Ovary (tissue), 9 donors: ENCODE measurements around the gene LRP1B. TPM values are rescaled to one million over a fixed set of nuclear protein-coding genes. Genes with fewer than 3 reads are reported as not detected.

Experiments used
- DNase-seq, 5 donors: peaks; one replicate each; pipeline ENCODE4 v3.0.0-alpha.2; 2019 to 2020
- H3K27ac ChIP-seq, 2 donors: fragments of 200-600 bp; one replicate each; pipeline versions ENCODE4 v1.5.1 to v1.8.0; 2019 to 2022
- H3K27me3 ChIP-seq: fragments of 200-600 bp; one replicate; pipeline ENCODE4 v1.8.0; 2022
- H3K36me3 ChIP-seq: fragments of 200-600 bp; sonication (generic); one replicate; pipeline ENCODE4 v1.5.1; 2019
- H3K4me1 ChIP-seq: one replicate; pipeline ENCODE4 v1.8.1; 2013; ENCODE audit warnings: mild to moderate bottlenecking, moderate library complexity; ENCODE audit not compliant: insufficient read depth
- H3K4me3 ChIP-seq: fragments of 200-600 bp; sonication (generic); one replicate; pipeline ENCODE4 v1.5.1; 2017
- H3K9me3 ChIP-seq, 2 donors: fragments of 200-600 bp in 1 of 2; sonication (generic) in 1 of 2; one replicate each; pipeline versions ENCODE4 v1.5.1 to v1.8.1; 2013 to 2019; ENCODE audit warnings: mild to moderate bottlenecking in 1 of 2, moderate library complexity in 1 of 2
- EP300 ChIP-seq: sonication (generic); formaldehyde crosslinking; IDR thresholded peaks from one replicate; pipeline ENCODE4 v1.6.1; 2017; ENCODE audit warnings: antibody characterized with exemption
- POLR2A ChIP-seq: fragments of 450-650 bp; IDR thresholded peaks from one replicate; pipeline ENCODE4 v1.6.1; 2017; ENCODE audit warnings: antibody characterized with exemption, mild to moderate bottlenecking, moderate library complexity
- WGBS, 3 donors: extraction: QIAGEN DNeasy Blood & Tissue Kit in 1 of 3; methylation state at CpG; one replicate each; pipeline versions ENCODE4 v1.1.5 to v1.1.7; 2013 to 2017; 5-methylcytosine and 5-hydroxymethylcytosine counted together
- intact Hi-C, 4 donors: fragments of 100-400 bp; cut with DNase I; formaldehyde crosslinking; loops; one replicate each; pipeline versions ENCODE4 v1.11.0 to v1.15.1; 2022 to 2023
- polyA plus RNA-seq, 2 donors: library from polyadenylated mRNA; stranded (reverse); fragments of 200-250 nt in 1 of 2; fragments of 350-450 nt in 1 of 2; fragmentation: Illumina TruSeq in 1 of 2; extraction: RNeasy Lipid Tissue Mini Kit (QIAGEN cat#74804) in 1 of 2; gene quantifications; one replicate each; pipeline ENCODE4 v1.2.3, GENCODE V29; 2013 to 2014
- total RNA-seq, 7 donors: library from RNA; depleted of rRNA in 2 of 7; stranded (reverse); fragments of >200 nt in 2 of 7; fragmentation: NEBNext Ultra II Directional in 3 of 7; extraction: Animal tissue kit (Norgen Biotek cat#: 25700) in 3 of 7; gene quantifications; one replicate each; pipeline versions ENCODE4 v1.1.0 to v1.2.4, GENCODE V29; 2016 to 2023
- TF ChIP-seq, protein P1 (sequence below), 3 donors: fragments of 450-650 bp in 2 of 3; fragments of 200-600 bp in 1 of 3; IDR thresholded peaks; one replicate each; pipeline versions ENCODE4 v1.5.1 to v1.8.0; 2016 to 2022; ENCODE audit warnings: antibody characterized with exemption in 3 of 3, mild to moderate bottlenecking in 1 of 3
- donor health status: DM: no; HTN: no; CAD: no; lungs with moderate emphysema.
- donor health status: DM: no; HTN: no; CAD: no.
- donor health status: Bipolar disorder and iron deficiency.
- donor health status: DM: yes; HTN: yes; CAD: no.
- donor health status: DM: no; HTN: no; CAD: no.
- donor health status: DM: yes; HTN: yes; CAD: no.

Gene LRP1B
- total and polyA plus RNA-seq, 9 donors, result 0.08 to 2.6 (median 0.37) TPM

DNA sequence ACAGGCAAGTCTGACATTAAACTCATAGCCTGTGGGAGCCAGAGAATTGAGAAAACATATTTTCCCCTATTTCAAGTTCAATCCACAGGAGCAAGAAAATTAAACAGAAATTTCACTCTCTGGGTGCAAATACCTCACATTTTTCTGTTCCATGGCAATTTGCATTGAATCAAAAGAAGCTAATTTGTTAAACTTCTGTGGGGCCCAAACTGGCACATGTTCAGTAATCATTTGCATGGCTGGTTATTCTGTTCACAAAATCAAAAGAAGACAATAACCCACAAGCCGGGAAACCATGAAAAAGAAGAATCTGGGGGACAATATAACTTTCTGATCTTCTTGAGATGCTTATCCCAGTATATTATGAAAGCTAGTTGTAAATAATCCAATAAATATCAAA, 363.1 kb downstream of the LRP1B start:
- WGBS, 3 donors, result 94 to 95% (median 95%) methylated on average over 1 of the region's 1 CpG
- intact Hi-C loops, result no loop called here
- H3K27ac ChIP-seq, result no peak overlapping the region

DNA sequence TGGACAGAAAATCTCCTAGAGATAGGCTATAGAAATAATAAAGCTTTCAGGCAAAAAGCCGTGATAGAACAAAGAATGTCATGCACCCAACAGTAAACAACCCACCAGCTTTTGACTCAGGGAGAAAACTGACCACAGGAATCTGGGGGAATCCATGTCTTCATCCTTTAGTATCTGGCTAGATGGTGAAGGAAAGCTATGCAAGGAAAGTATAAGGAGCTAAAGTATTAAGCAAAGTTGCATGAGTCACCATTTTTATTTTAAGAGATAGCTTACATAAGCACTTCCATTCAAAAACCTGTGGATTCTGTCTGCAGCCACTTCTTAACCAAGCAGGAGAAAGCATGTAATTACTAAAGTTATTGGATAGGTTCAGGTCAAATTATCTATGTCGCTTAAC, 363.8 kb downstream of the LRP1B start:
- 56 to 76% (median 61%) methylated on average over 2 of the region's 2 CpGs for WGBS, 3 donors
- DNase-seq, result no peak
- intact Hi-C loops, result no loop called here
- Histone ChIP-seq H3K36me3 (no peaks in the 10 kb centered on the region), H3K27me3 (no peaks in the 10 kb centered on the region), H3K4me1 (no peaks in the 10 kb centered on the region), H3K27ac (no peak overlapping the region), H3K4me3 (no peak overlapping the region), H3K9me3 (no peaks in the 10 kb centered on the region)
- TF ChIP-seq EP300 (no peak), POLR2A (no peak)
- TF ChIP-seq, protein P1, sequence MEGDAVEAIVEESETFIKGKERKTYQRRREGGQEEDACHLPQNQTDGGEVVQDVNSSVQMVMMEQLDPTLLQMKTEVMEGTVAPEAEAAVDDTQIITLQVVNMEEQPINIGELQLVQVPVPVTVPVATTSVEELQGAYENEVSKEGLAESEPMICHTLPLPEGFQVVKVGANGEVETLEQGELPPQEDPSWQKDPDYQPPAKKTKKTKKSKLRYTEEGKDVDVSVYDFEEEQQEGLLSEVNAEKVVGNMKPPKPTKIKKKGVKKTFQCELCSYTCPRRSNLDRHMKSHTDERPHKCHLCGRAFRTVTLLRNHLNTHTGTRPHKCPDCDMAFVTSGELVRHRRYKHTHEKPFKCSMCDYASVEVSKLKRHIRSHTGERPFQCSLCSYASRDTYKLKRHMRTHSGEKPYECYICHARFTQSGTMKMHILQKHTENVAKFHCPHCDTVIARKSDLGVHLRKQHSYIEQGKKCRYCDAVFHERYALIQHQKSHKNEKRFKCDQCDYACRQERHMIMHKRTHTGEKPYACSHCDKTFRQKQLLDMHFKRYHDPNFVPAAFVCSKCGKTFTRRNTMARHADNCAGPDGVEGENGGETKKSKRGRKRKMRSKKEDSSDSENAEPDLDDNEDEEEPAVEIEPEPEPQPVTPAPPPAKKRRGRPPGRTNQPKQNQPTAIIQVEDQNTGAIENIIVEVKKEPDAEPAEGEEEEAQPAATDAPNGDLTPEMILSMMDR (IDR thresholded peaks at IDR 0.05), result no peak

More for the DNA sequence above, 363.1 kb downstream of the LRP1B start:
- H3K27me3 ChIP-seq, result no peaks in the 10 kb centered on the region
- H3K9me3 ChIP-seq, result no peaks in the 10 kb centered on the region
- no peaks in the 10 kb centered on the region for H3K36me3 ChIP-seq
- no peaks in the 10 kb centered on the region for H3K4me1 ChIP-seq
- TF ChIP-seq, protein P1 (IDR thresholded peaks at IDR 0.05), result no peak
- TF ChIP-seq POLR2A, result no peak
- no peak for TF ChIP-seq EP300
- DNase-seq, result no peak
- H3K4me3 ChIP-seq, result no peak overlapping the region

GRCh38 chr2:141766225-141766624, 364.6 kb downstream of the LRP1B start:
- 51 to 56% (median 51%) methylated on average over 2 of the region's 2 CpGs for WGBS, 3 donors
- no peak for DNase-seq
- H3K27me3 ChIP-seq, result no peaks in the 10 kb centered on the region
- TF ChIP-seq EP300 (no peak), POLR2A (no peak)
- TF ChIP-seq, protein P1 (IDR thresholded peaks at IDR 0.05), result no peak
- H3K4me3 ChIP-seq, result no peak overlapping the region
- intact Hi-C loops, result no loop called here
- no peaks in the 10 kb centered on the region for H3K36me3 ChIP-seq
- H3K27ac ChIP-seq, result no peak overlapping the region
- H3K9me3 ChIP-seq, result no peaks in the 10 kb centered on the region
- H3K4me1 ChIP-seq, result no peaks in the 10 kb centered on the region

- WGBS, 3 donors, result 44 to 96% (median 87%) methylated on average over 1 of the region's 1 CpG
- no peak for TF ChIP-seq EP300
- no peak for TF ChIP-seq POLR2A
- TF ChIP-seq, protein P1 (IDR thresholded peaks at IDR 0.05), result no peak
- intact Hi-C loops, result no loop called here
Measured at GRCh38 chr2:141748616-141749015, 382.2 kb downstream of the LRP1B start.

More at GRCh38 chr2:141748616-141749015, 382.2 kb downstream of the LRP1B start:
- Histone ChIP-seq H3K4me3 (no peak overlapping the region), H3K9me3 (no peaks in the 10 kb centered on the region), H3K27me3 (no peaks in the 10 kb centered on the region), H3K4me1 (no peaks in the 10 kb centered on the region), H3K27ac (no peak overlapping the region), H3K36me3 (no peaks in the 10 kb centered on the region)
- no peak for DNase-seq
